Smooth muscle cell (in vitro differentiated cells): ENCODE results near the gene ATP6V0D1. TPM values are rescaled to one million over a fixed set of nuclear protein-coding genes. Genes with fewer than 3 reads are reported as not detected.

ENCODE experiments used
- DNase-seq: peaks from one replicate; lab custom pipeline; 2025; ENCODE audit not compliant: unreplicated experiment; lab: John Stamatoyannopoulos, UW
- H2AFZ ChIP-seq: fragments of 200-600 bp; sonication (generic); 2 replicates; pipeline ENCODE4 v1.6.0; 2016; ENCODE audit warnings: antibody characterized with exemption, low read depth, mild to moderate bottlenecking
- H3F3A ChIP-seq: fragments of 200-600 bp; sonication (generic); 2 replicates; pipeline ENCODE4 v1.6.0; 2017; ENCODE audit warnings: antibody characterized with exemption, low read depth
- H3K27ac ChIP-seq: fragments of 200-600 bp; sonication (generic); 2 replicates; pipeline ENCODE4 v1.5.1; 2016; ENCODE audit warnings: low read depth, mild to moderate bottlenecking
- H3K27me3 ChIP-seq: fragments of 200-600 bp; sonication (generic); 2 replicates; pipeline ENCODE4 v1.6.1; 2016; ENCODE audit warnings: low read depth, mild to moderate bottlenecking
- H3K36me3 ChIP-seq: fragments of 200-600 bp; sonication (generic); 2 replicates; pipeline ENCODE4 v1.5.1; 2016; ENCODE audit warnings: low read depth
- H3K4me1 ChIP-seq: fragments of 200-600 bp; sonication (generic); 2 replicates; pipeline ENCODE4 v1.5.1; 2016; ENCODE audit warnings: low read depth
- H3K4me2 ChIP-seq: fragments of 200-600 bp; sonication (generic); 2 replicates; pipeline ENCODE4 v1.6.0; 2016; ENCODE audit warnings: mild to moderate bottlenecking
- H3K4me3 ChIP-seq: fragments of 200-600 bp; sonication (generic); 2 replicates; pipeline ENCODE4 v1.5.1; 2016; ENCODE audit warnings: mild to moderate bottlenecking
- H3K79me2 ChIP-seq: fragments of 200-600 bp; sonication (generic); 2 replicates; pipeline ENCODE4 v1.6.0; 2016; ENCODE audit warnings: low read depth, mild to moderate bottlenecking
- H3K9ac ChIP-seq: fragments of 200-600 bp; sonication (generic); 2 replicates; pipeline ENCODE4 v1.6.0; 2016; ENCODE audit warnings: low read depth
- H3K9me3 ChIP-seq: fragments of 200-600 bp; sonication (generic); replicated peaks from 2 replicates; pipeline ENCODE4 v1.5.1; 2016; ENCODE audit warnings: low read depth
- H4K20me1 ChIP-seq: fragments of 200-600 bp; sonication (generic); 2 replicates; pipeline ENCODE4 v1.6.0; 2016; ENCODE audit warnings: low read depth
- WGBS: methylation state at CpG from one replicate; pipeline ENCODE4 v1.1.7; 2016; ENCODE audit warnings: low lambda C conversion rate; 5-methylcytosine and 5-hydroxymethylcytosine counted together
- polyA plus RNA-seq: library from polyadenylated mRNA; unstranded; fragments of >200 nt; fragmentation: Nextera tagmentation; extraction: Ambion mirVana; gene quantifications from 2 replicates; pipeline ENCODE4 v1.2.1, GENCODE V29; 2016
- total RNA-seq: library from RNA; depleted of rRNA; stranded (reverse); fragments of >200 nt; gene quantifications from 2 replicates; pipeline ENCODE4 v1.2.3, GENCODE V29; 2014
- TF ChIP-seq, protein P1 (sequence below): fragments of 200-600 bp; sonication (generic); IDR thresholded peaks from 2 replicates; pipeline ENCODE4 v1.5.1; 2017; ENCODE audit warnings: borderline replicate concordance, mild to moderate bottlenecking, antibody characterized with exemption; ENCODE audit not compliant: insufficient read depth, poor library complexity, severe bottlenecking

Gene ATP6V0D1
- total and polyA plus RNA-seq, 2 experiments from 2014 or later, result 96.8 to 114 TPM

DNA sequence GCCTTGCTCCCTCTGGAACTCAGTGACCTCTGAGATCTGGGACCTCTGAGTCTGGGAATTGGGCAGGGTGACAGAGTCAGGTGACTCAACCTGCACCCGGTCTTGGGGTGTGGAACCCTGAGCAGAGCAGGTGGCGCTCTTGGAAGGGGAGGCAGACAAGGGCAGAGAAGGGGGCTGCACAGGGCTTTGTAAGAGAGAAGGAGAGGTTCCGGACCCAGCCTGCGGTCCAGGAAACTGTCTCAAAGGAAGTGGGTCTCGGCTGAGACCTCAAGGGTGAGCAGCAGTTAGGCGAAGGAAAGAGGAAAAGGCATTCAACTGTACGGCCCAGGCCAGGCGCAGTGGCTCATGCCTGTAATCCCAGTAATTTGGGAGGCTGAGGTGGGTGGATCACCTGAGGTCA is 37.7 kb upstream of the ATP6V0D1 start:
- Histone ChIP-seq H3F3A (peaks cover 17% of the 10 kb centered on the region), H3K27me3 (no peaks in the 10 kb centered on the region), H3K4me1 (peaks cover 3% of the 10 kb centered on the region), H2AFZ (no peak overlapping the region), H3K9me3 (no peaks in the 10 kb centered on the region), H3K4me2 (no peak overlapping the region), H3K36me3 (no peaks in the 10 kb centered on the region), H4K20me1 (no peaks in the 10 kb centered on the region), H3K79me2 (no peaks in the 10 kb centered on the region), H3K27ac (no peak overlapping the region), H3K9ac (no peak overlapping the region), H3K4me3 (no peak overlapping the region)
- TF ChIP-seq, protein P1, sequence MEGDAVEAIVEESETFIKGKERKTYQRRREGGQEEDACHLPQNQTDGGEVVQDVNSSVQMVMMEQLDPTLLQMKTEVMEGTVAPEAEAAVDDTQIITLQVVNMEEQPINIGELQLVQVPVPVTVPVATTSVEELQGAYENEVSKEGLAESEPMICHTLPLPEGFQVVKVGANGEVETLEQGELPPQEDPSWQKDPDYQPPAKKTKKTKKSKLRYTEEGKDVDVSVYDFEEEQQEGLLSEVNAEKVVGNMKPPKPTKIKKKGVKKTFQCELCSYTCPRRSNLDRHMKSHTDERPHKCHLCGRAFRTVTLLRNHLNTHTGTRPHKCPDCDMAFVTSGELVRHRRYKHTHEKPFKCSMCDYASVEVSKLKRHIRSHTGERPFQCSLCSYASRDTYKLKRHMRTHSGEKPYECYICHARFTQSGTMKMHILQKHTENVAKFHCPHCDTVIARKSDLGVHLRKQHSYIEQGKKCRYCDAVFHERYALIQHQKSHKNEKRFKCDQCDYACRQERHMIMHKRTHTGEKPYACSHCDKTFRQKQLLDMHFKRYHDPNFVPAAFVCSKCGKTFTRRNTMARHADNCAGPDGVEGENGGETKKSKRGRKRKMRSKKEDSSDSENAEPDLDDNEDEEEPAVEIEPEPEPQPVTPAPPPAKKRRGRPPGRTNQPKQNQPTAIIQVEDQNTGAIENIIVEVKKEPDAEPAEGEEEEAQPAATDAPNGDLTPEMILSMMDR, result no peak
- WGBS, result 94% methylated on average over 8 of the region's 8 CpGs
- no peak for DNase-seq

GRCh38 chr16:67517661-67518423 is 36.9 kb upstream of the ATP6V0D1 start:
- Histone ChIP-seq H2AFZ (no peak overlapping the region), H3K4me2 (no peak overlapping the region), H4K20me1 (no peaks in the 10 kb centered on the region)

DNA sequence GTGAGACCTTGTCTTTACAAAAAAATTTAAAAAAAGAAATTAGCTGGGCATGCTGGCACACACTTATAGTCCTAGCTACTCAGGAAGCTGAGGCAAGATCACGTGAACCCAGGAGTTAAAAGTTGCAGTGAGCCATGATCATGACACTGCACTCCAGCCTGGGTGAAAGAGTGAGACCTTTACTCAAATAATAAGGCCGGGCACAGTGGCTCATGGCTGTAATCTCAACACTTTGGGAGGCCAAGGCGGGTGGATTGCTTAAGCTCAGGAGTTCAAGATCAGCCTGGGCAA is 36.1 kb upstream of the ATP6V0D1 start:
- Histone ChIP-seq H3K9me3 (no peaks in the 10 kb centered on the region), H3F3A (peaks cover 17% of the 10 kb centered on the region), H3K4me2 (peak overlapping the region; percentile 73), H3K79me2 (no peaks in the 10 kb centered on the region), H3K27me3 (no peaks in the 10 kb centered on the region), H3K4me1 (peaks cover 3% of the 10 kb centered on the region), H3K36me3 (no peaks in the 10 kb centered on the region), H2AFZ (no peak overlapping the region), H3K27ac (no peak overlapping the region), H3K4me3 (no peak overlapping the region), H4K20me1 (no peaks in the 10 kb centered on the region), H3K9ac (no peak overlapping the region)
- 91% methylated on average over 3 of the region's 3 CpGs for WGBS
- DNase-seq, result no peak
- TF ChIP-seq, protein P1, result no peak

More at GRCh38 chr16:67517661-67518423, 36.9 kb upstream of the ATP6V0D1 start:
- Histone ChIP-seq H3K36me3 (no peaks in the 10 kb centered on the region), H3K79me2 (no peaks in the 10 kb centered on the region), H3K9me3 (no peaks in the 10 kb centered on the region), H3K27ac (no peak overlapping the region), H3K4me1 (peaks cover 3% of the 10 kb centered on the region), H3K27me3 (no peaks in the 10 kb centered on the region), H3F3A (peaks cover 17% of the 10 kb centered on the region), H3K9ac (no peak overlapping the region), H3K4me3 (no peak overlapping the region)
- no peak for DNase-seq
- WGBS, result 89% methylated on average over 11 of the region's 11 CpGs
- TF ChIP-seq, protein P1, result no peak
